Measurements from ENCODE around the gene LRRC40.
"Not testable (repeated sequence)": the region's sequence is repeated elsewhere in the genome, so short reads cannot be mapped to it uniquely, and the experiment has no call there.

Gene LRRC40

GRCh38 chr1:70205434-70206118, at the start of gene LRRC40:
Gene LRRC40, minus strand, starts transcription at chr1:70205579. Its CDS starts 39 bp downstream, at chr1:70205540.
- in situ Hi-C loops (cut with MboI; ENCODE audit: low sequenced_read_pairs), result no loop called here

DNA sequence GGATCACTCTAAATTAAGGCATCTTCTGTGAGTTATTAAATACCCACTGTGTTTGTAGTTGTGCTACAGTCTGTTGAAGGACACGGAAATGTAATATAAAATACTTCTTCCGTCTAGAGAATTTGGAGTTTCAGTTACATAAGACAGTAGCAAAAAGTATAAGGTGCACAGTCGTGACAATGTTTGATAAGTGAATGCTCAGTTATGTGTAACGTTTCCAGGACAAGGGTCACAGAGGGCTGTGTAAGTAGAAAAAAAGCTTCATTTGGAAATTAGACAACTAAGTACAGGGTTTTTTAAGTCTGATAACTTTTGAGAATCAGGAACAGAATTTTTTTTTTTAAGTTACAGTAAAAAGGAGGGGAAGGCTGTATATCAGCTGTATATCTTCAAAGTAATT, 43.4 kb upstream of the LRRC40 start:
- in situ Hi-C loops (cut with MboI; ENCODE audit: low sequenced_read_pairs), result no loop called here

GRCh38 chr1:70247768-70248167, 42.4 kb upstream of the LRRC40 start:
- in situ Hi-C loops (cut with MboI; ENCODE audit: low sequenced_read_pairs), result no loop called here

DNA sequence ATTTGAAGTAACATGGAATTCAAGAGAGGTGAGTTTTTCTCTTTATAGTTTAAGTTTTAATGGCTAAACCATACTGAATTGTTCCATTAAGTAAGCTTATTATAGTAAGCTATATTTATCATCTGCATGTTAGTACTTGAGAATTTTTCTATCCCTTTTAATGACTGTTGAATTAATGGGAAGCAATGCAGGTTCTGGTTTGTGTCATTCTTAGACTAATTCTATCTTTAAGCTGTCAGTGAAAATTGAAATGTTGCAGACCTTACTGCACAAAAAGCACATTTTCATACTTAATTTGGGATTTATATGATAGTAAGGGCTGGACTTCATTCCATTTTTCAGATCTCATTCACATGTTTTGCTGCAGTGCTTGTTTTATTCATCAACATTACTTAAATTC, 41.7 kb upstream of the LRRC40 start:
- in situ Hi-C loops (cut with MboI; ENCODE audit: low sequenced_read_pairs), result no loop called here

DNA sequence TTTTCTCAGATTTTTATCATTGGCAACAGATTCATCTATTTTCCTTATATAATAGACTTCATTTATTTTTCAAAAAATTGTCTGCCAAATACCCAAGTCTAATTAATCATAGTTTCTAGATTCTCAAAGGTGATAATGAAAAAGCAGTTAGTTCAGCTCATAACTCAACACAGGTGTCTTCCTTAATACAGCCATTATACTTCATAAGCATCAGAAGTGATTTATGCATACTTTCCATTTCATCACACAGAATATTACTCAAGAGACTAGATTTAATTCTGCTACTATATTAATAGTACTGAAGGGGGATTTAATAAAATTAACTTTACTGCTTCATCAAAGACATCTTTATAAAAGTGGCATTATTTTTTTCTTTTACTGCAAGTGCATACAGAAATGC, 34.6 kb upstream of the LRRC40 start:
- in situ Hi-C loops (cut with MboI; ENCODE audit: low sequenced_read_pairs), result no loop called here

DNA sequence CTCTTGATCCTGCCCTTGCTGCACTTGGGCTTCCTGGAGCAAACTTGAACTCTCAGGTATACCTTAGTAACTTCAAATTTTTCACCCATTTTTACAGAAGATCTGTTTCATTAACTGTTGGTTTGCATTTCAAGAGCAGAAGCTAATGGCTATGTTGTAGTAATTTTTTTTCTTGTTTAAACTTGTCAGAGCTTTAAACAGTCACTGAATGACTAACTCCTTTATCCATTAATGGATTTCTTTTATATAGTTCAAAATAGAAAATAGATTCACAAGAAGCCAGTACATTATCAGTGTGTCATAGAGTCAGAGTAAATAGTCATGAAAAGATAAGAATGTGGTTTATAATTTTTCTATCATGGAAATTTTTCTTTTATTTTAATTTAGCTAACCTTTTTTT, 29.4 kb upstream of the LRRC40 start:
- in situ Hi-C loops (cut with MboI; ENCODE audit: low sequenced_read_pairs), result no loop called here

- in situ Hi-C loops (cut with MboI; ENCODE audit: low sequenced_read_pairs), result no loop called here
These were observed 26.1 kb upstream of the LRRC40 start for GRCh38 chr1:70231475-70231874.

DNA sequence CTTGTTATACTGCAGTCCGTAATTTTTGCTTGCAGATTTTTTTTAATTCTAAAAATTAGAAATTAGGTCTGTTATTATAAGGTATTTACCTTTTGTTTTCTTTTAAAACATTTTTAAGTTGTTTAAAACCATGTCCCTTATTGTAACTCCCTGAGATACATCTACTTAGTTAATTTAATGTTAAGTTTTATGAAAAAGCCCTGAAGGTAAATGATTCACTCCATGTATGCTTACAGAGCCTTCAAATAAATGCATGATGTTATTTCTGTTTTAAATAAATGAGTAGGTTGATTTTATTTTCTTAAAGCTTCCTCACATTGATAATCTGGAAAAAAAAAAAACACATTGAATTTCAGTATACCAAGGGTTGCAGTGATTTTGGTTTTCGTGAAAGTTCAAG, 23.3 kb upstream of the LRRC40 start:
- in situ Hi-C loops (cut with MboI; ENCODE audit: low sequenced_read_pairs), result no loop called here

DNA sequence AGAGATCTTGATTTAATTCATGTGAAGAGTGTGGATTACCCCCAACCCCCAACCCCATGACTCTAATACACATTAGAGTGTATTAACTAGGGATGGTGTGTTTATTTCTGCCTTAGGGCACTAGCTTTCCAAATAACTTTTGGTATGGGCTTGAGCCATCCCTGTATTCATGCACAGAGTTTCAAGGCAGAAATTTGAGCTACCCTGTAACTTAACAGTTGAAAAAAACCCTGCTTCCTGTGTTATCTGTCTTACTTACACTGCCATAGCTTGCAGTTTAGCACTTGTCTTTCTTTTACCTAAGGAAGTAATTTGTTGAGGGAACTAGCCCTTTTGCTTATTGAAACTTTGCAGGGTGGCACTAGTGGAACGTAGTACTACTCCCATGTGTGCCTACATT, 22.1 kb upstream of the LRRC40 start:
- in situ Hi-C loops (cut with MboI; ENCODE audit: low sequenced_read_pairs), result no loop called here

GRCh38 chr1:70224954-70225353, 19.6 kb upstream of the LRRC40 start:
- in situ Hi-C loops (cut with MboI; ENCODE audit: low sequenced_read_pairs), result no loop called here

DNA sequence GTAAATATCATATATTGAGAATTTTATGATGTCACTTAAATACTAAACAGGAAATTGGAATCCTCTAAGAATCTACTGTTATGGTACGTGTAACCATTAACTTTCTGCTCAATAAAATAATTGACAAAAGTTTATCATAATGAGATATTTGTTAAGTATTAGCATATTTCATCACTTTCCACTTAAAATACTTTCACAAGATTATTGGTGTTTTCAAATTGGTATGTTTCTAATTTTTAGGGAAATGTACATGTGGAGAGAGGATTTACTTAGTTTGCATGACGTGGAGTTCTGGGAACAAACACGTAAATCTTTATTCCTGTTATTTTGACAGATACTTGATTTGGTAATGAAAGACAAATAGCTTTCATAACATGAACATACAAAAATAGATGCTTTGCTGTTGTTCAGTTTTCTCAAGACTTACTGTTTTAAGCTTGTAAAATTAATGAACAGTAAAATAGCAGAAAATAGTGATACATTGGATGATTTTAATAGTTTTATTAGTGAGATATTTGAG, 17.4 kb upstream of the LRRC40 start:
- in situ Hi-C loops (cut with MboI; ENCODE audit: low sequenced_read_pairs), result no loop called here

DNA sequence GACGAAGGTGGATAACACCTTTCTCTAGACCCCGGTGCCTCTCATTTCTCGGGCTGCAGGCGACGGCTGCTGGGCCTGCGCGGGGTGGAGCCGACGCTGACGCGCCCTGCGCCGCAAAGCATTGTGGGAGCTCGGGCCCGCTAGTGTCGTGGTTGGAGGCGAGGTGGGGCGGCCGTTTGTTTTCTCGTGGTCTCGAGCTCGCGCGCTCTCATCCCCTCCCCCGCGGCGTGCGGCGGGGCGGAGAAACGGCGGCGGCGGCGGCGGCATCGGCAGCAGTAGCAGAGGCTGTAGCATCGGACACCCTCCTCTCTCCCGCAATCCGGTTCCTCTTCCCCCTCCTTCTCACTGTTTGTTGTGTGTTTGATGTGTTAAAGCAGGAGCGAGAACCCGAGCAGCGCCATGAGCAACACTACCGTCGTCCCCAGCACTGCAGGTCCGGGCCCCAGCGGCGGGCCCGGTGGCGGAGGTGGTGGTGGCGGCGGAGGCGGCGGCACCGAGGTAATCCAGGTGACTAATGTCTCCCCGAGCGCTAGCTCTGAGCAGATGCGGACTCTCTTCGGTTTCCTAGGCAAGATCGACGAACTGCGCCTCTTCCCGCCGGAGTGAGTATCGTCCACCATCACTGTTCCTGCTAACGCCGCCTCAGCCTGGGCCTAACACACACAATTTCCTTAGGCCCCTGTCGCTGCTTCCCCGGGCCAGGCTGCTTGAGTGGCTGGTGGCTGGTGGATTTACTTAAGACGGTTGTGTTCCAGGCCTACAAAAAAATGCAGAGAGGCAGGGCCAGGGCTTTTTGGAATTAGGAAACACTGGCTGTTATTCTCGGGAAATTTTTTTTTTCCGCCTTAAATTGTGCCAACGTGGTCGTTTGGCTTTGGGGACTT, 16.1 kb upstream of the LRRC40 start, which contains the start of gene SRSF11:
Gene SRSF11, plus strand, starts transcription at position 143 of the 884 bp plus-strand sequence. Its CDS starts 257 bp downstream, at position 400.
- in situ Hi-C loops (cut with MboI; ENCODE audit: low sequenced_read_pairs), result no loop called here

- in situ Hi-C loops (cut with MboI; ENCODE audit: low sequenced_read_pairs), result no loop called here
These were observed 15.3 kb upstream of the LRRC40 start for GRCh38 chr1:70220517-70221237.

GRCh38 chr1:70220015-70220414, 14.6 kb upstream of the LRRC40 start:
- in situ Hi-C loops (cut with MboI; ENCODE audit: low sequenced_read_pairs), result no loop called here

- in situ Hi-C loops (cut with MboI; ENCODE audit: low sequenced_read_pairs), result no loop called here
These were observed 6.2 kb upstream of the LRRC40 start for GRCh38 chr1:70211541-70211940.

DNA sequence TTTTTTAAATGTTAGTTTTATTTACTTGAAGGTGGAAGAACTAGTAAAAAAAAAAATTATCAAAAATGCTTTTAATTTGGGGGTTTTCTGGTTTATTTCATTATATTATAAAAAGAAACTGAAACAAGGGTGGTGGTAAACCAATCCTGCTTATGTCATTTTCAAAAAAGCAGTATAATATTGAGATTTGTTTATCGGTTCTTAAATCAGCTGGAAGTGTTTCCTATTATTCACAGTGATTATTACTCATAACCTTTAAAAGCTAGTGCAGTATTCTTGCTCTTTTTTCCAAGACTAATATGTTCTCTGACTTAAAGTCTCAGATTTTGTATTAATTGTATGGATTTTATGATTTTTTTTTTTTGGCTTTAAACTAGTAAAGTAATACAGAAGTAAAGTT, 5.4 kb upstream of the LRRC40 start:
- in situ Hi-C loops (cut with MboI; ENCODE audit: low sequenced_read_pairs), result no loop called here

DNA sequence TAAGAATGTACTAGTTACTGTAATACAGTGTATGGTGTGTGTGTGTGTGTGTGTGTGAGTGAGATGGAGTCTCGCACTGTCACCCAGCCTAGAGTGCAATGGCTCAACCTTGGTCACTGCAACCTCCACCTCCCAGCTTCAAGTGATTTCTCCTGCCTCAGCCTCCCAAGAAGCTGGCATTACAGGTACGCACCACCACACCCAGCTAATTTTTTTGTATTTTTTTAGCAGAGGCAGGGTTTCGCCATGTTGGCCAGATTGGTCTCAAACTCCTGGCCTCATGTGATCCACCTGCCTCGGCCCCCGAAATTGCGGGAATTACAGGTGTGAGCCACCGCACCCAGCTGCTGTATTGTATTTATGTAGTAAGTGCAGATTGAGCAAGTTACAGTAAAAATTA, 2.9 kb upstream of the LRRC40 start:
- in situ Hi-C loops (cut with MboI; ENCODE audit: low sequenced_read_pairs), result no loop called here

DNA sequence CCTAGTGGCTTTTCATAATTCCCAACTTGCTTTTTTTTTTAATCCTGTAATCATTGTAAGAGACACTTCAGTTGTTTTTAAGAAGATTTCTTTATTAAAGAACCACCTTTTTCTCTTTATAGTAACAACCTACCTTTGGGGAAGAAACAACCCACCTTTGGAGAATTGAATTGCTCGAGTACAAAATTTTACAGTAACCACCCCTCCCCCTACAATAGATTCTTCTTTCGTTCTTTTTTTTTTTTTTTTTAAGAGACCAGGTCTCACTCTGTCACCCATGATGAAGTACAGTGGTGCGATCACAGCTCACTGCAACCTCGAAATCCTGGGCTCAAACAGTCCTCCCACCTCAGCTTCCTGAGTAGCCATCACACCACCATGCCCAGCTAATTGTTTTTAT, 2.1 kb upstream of the LRRC40 start:
- in situ Hi-C loops (cut with MboI; ENCODE audit: low sequenced_read_pairs), result no loop called here

GRCh38 chr1:70206833-70207232, 1.5 kb upstream of the LRRC40 start:
- in situ Hi-C loops (cut with MboI; ENCODE audit: low sequenced_read_pairs), result not testable (repeated sequence)

GRCh38 chr1:70205071-70205433, 327 bp downstream of the LRRC40 start:
- in situ Hi-C loops (cut with MboI; ENCODE audit: low sequenced_read_pairs), result no loop called here

DNA sequence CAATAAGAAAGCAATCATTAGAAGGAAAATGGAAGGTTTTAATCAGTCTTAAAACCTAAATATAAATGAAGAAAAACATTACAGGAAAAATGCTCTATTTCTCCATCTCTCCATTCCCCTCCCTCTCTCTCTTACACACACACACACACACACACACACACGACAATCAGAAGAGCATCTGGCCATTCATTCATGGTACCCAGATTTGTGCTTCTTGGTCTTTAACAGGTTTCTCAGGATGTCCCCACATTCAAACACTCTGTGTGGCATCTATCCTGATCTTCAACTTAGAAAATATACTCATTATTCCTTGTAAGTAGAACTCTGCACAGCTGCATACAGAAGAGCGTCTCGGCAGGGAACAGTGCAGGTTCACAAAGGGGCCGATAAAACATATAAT, 779 bp downstream of the LRRC40 start:
- in situ Hi-C loops (cut with MboI; ENCODE audit: low sequenced_read_pairs), result no loop called here

Measured in HL-60/S4 treated with phorbol 12-myristate 13-acetate at 8.2 ng/mL for 4 days and 3 days (cell line).